Motor neuron (in vitro differentiated cells): ENCODE data around the gene PET100. TPM values are rescaled to one million over a fixed set of nuclear protein-coding genes. Genes with fewer than 3 reads are reported as not detected.

ENCODE experiments used
- ATAC-seq, 8 experiments: fragments of 200-7000 bp; cut with Tn5 transposase; replicated peaks in 6 of 8; 2 replicates each; pipeline ENCODE4 v1.8.0; 2021; ENCODE audit warnings: mild to moderate bottlenecking in 8 of 8, moderate library complexity in 8 of 8
- H3K27ac ChIP-seq, 2 donors: fragments of 250-450 bp; sonication (Bioruptor Pico); 2 replicates each; pipeline ENCODE4 v1.9.0; 2021; ENCODE audit warnings: antibody characterized with exemption in 2 of 2, mild to moderate bottlenecking in 2 of 2, moderate library complexity in 1 of 2
- H3K4me1 ChIP-seq, 2 donors: fragments of 250-450 bp; sonication (Bioruptor Pico); replicated peaks in 1 of 2; 2 replicates each; pipeline ENCODE4 v1.6.1; 2021; ENCODE audit warnings: antibody characterized with exemption in 2 of 2, mild to moderate bottlenecking in 2 of 2, moderate library complexity in 1 of 2
- H3K4me3 ChIP-seq, 5 donors: fragments of 250-450 bp; sonication (Bioruptor Pico); 2 replicates each; pipeline ENCODE4 v1.9.0; 2021; ENCODE audit warnings: antibody characterized with exemption in 5 of 5, mild to moderate bottlenecking in 5 of 5, moderate library complexity in 4 of 5
- WGBS, 10 experiments: fragments of 450-650 bp; shearing (Covaris generic); methylation state at CpG; one replicate each; pipeline ENCODE4 v1.0.0; 2022; 5-methylcytosine and 5-hydroxymethylcytosine counted together
- in situ Hi-C, 9 experiments: fragments of 400-800 bp; cut with MboI; loops; one replicate each; pipeline ENCODE4 v1.15.0; 2021; ENCODE audit warnings: low sequenced_read_pairs in 9 of 9, low pct_unique_long_range_greater_than_20kb in 2 of 9; ENCODE audit not compliant: unreplicated experiment in 9 of 9
- total RNA-seq, 8 experiments: library from RNA; unstranded; fragments of 300-600 nt; gene quantifications; 2 replicates each; pipeline versions ENCODE4 v1.2.3 to v1.2.4, GENCODE V29; 2022

Gene PET100
- total RNA-seq, 8 experiments from 2014 or later, result 94.6 to 240 (median 105) TPM

- Histone ChIP-seq H3K27ac (no peak overlapping the region), H3K4me1 (peaks cover 4 to 7% of the 10 kb centered on the region in 2 donors), H3K4me3 (no peak overlapping the region)
- ATAC-seq, result peak; percentile 59 to 98 (median 70)
- WGBS, 10 experiments, result 11 to 91% (median 31%) methylated on average over 4 to 19 of the region's 21 CpGs
- in situ Hi-C loops, result loop anchor here in 1 of 9 experiments (25.0 kb wide), 1 partner anchor 112 kb away; no protein-coding TSS in a partner anchor
These were observed 44.7 kb downstream of the PET100 start for GRCh38 chr19:7674010-7675005.

GRCh38 chr19:7676376-7676775 lies 46.8 kb downstream of the PET100 start:
- no peak for ATAC-seq
- Histone ChIP-seq H3K27ac (no peak overlapping the region), H3K4me1 (peaks cover 7% of the 10 kb centered on the region in 2 donors), H3K4me3 (no peak overlapping the region)
- in situ Hi-C loops, result no loop called here
- 38 to 100% methylated on average over 2 of the region's 7 CpGs; no CpG with 5 or more reads in 8 of the 10 experiments for WGBS, 10 experiments

DNA sequence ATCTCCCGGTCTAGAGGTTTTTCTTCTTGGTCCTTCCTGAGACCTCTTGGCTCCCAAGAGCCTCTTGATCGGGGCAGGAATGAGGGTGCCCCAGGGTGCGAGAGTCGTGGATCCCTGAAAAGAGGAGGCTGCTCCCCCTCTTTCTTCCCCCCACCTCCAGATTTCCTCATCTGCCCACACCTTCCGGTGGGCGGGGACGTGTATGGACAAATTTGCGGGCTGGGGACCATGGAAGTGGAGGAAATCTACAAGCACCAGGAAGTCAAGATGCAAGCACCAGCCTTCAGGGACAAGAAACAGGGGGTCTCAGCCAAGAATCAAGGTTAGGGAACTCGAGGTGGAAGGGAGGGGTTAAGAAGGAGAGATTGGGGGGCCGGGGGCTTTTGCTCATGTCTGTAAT lies 47.3 kb downstream of the PET100 start, which contains the start of gene MCEMP1:
TSS of gene MCEMP1 (plus strand) at position 237 of the 400 bp plus-strand sequence. CDS start at position 268, 31 bp downstream.
- in situ Hi-C loops, result no loop called here
- ATAC-seq, result no peak
- H3K4me1 ChIP-seq, result peaks cover 8% of the 10 kb centered on the region in 2 donors
- 10 to 70% (median 42%) methylated on average over 2 to 4 of the region's 10 CpGs; no CpG with 5 or more reads in 7 of the 10 experiments for WGBS, 10 experiments
- H3K4me3 ChIP-seq, result no peak within 1 kb of the TSS
- no peak within 1 kb of the TSS for H3K27ac ChIP-seq

- WGBS, 10 experiments, result 0 to 92% (median 20%) methylated on average over 1 to 6 of the region's 12 CpGs; no CpG with 5 or more reads in 3 of the 10 experiments
- Histone ChIP-seq H3K4me3 (no peak overlapping the region), H3K4me1 (peaks cover 10 to 11% of the 10 kb centered on the region in 2 donors), H3K27ac (no peak overlapping the region)
- in situ Hi-C loops, result no loop called here
- ATAC-seq, result no peak
These were observed 48.2 kb downstream of the PET100 start for GRCh38 chr19:7677669-7678311.

- Histone ChIP-seq H3K27ac (no peak overlapping the region), H3K4me1 (peaks cover 10 to 11% of the 10 kb centered on the region in 2 donors), H3K4me3 (no peak overlapping the region)
- ATAC-seq, result peak in 5 of 8 experiments; percentile 51 to 67 (median 60)
- in situ Hi-C loops, result no loop called here
- 0 to 98% (median 58%) methylated on average over 1 to 22 of the region's 30 CpGs; no CpG with 5 or more reads in 2 of the 10 experiments for WGBS, 10 experiments
These were observed 49.6 kb downstream of the PET100 start for GRCh38 chr19:7678971-7679751.

GRCh38 chr19:7679771-7680605 lies 50.4 kb downstream of the PET100 start:
- Histone ChIP-seq H3K27ac (peak overlapping the region in 1 of 2 donors; percentile 31), H3K4me3 (peak overlapping the region; percentile 60 to 97 (median 95)), H3K4me1 (peaks cover 10 to 11% of the 10 kb centered on the region in 2 donors)
- in situ Hi-C loops, result no loop called here
- ATAC-seq, result peak in 1 of 8 experiments; percentile 7
- 0 to 61% (median 36%) methylated on average over 1 to 15 of the region's 22 CpGs; no CpG with 5 or more reads in 4 of the 10 experiments for WGBS, 10 experiments

DNA sequence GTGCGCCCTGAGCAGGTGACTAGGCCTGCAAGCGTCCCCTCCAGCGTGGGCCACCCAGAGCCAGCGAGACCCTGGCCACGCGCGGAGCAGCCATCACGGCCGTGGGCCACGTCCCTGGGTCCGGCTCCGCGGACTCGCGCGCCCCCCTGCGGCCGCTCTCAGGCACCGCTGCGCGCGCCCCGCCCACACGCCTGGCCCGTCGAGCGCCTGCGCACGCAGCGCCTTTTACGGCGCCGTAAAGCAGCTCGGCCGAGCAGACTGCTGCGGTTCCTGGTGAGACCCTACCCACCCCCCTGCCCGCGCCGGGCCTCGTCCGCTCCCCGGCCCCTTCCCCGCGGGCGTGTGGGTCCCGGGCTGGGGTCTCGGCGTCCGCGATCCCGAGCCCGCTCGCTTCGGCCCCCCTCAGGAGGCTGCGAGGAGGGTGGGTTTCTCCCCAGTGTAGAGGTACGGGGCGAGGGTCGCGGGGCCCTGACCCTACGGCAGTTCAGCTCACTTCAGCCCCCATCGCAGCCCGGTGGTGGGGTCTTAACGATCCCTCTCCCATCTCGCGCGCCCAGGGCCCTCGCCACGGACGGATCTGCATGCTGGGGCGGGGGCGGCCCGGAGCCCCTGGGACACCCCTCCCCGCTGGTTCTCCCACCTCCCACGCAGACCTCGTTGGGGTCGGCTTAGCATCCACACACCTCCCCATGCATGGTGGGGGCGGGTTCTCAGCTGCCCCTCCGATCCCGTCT lies 51.2 kb downstream of the PET100 start, which contains the start of gene TRAPPC5:
TSS of gene TRAPPC5 (plus strand) at position 228 of the 734 bp plus-strand sequence. CDS start 1,421 bp downstream, outside the sequence.
- WGBS, 10 experiments, result 0% methylated on average over 3 to 7 of the region's 79 CpGs; no CpG with 5 or more reads in 7 of the 10 experiments
- peak; percentile 53 to 85 (median 80) for ATAC-seq
- Histone ChIP-seq H3K27ac (peak within 1 kb of the TSS; percentile 57 to 79), H3K4me1 (peaks cover 10 to 11% of the 10 kb centered on the region in 2 donors), H3K4me3 (peak within 1 kb of the TSS; percentile 60 to 97 (median 95))
- in situ Hi-C loops, result no loop called here

Other genes starting within 250 kb of the PET100 start
- 1 to 10 TPM; 2.1 to 6.4 (median 3.2) TPM for gene PEX11G, start 140.8 kb upstream of the PET100 start, total RNA-seq
- 10 to 100 TPM in 7 of 8 experiments, 1 to 10 TPM in 1; 8.4 to 44.2 (median 26.5) TPM for gene ZNF358, start 113.7 kb upstream of the PET100 start, total RNA-seq
- gene MCOLN1, start 107.2 kb upstream of the PET100 start, total RNA-seq, result 10 to 100 TPM in 3 of 8 experiments, 1 to 10 TPM in 5; 4.9 to 31.1 (median 8.4) TPM
- gene PNPLA6, start 94.1 kb upstream of the PET100 start, total RNA-seq, result 10 to 100 TPM; 38.4 to 75.7 (median 49.0) TPM
- 1 to 10 TPM in 7 of 8 experiments, under 1 TPM in 1; 0.46 to 7.9 (median 4.3) TPM for gene CAMSAP3, start 33.9 kb upstream of the PET100 start, total RNA-seq
- gene XAB2, start 248 bp upstream of the PET100 start, total RNA-seq, result 10 to 100 TPM in 7 of 8 experiments, 1 to 10 TPM in 1; 9.2 to 38.7 (median 22.6) TPM
- gene PCP2, start 3.9 kb downstream of the PET100 start, total RNA-seq, result 1 to 10 TPM in 1 of 8 experiments, under 1 TPM in 2, not detected in 5; 0.16 to 1.2 (median 0.32) TPM
- 10 to 100 TPM in 2 of 8 experiments, 1 to 10 TPM in 6; 1.4 to 38.5 (median 3.5) TPM for gene STXBP2, start 7.3 kb downstream of the PET100 start, total RNA-seq
- gene RETN, start 39.3 kb downstream of the PET100 start, total RNA-seq, result not detected
- gene MCEMP1, start 47.3 kb downstream of the PET100 start, total RNA-seq, result under 1 TPM in 2 of 8 experiments, not detected in 6; 0.13 to 0.85 TPM
- 100 to 1,000 TPM in 4 of 8 experiments, 10 to 100 TPM in 4; 54.1 to 192 (median 109) TPM for gene TRAPPC5, start 51.0 kb downstream of the PET100 start, total RNA-seq
- under 1 TPM in 7 of 8 experiments, not detected in 1; 0.11 to 0.59 (median 0.32) TPM for gene FCER2, start 72.3 kb downstream of the PET100 start, total RNA-seq
- under 1 TPM in 1 of 8 experiments, not detected in 7; 0.20 TPM for gene CLEC4G, start 102.3 kb downstream of the PET100 start, total RNA-seq
- under 1 TPM in 6 of 8 experiments, not detected in 2; 0.09 to 0.57 (median 0.14) TPM for gene CD209, start 117.7 kb downstream of the PET100 start, total RNA-seq
- under 1 TPM in 4 of 8 experiments, not detected in 4; 0.10 to 0.71 (median 0.24) TPM for gene CLEC4M, start 133.4 kb downstream of the PET100 start, total RNA-seq
- gene EVI5L, start 200.4 kb downstream of the PET100 start, total RNA-seq, result 10 to 100 TPM in 7 of 8 experiments, 1 to 10 TPM in 1; 7.7 to 25.7 (median 16.7) TPM
- gene PRR36, start 244.6 kb downstream of the PET100 start, total RNA-seq, result 1 to 10 TPM in 5 of 8 experiments, under 1 TPM in 3; 0.27 to 6.4 (median 1.3) TPM